Measurements from ENCODE around the gene STRN. TPM values are rescaled to one million over a fixed set of nuclear protein-coding genes. Genes with fewer than 3 reads are reported as not detected.
"Not testable (repeated sequence)": the region's sequence is repeated elsewhere in the genome, so short reads cannot be mapped to it uniquely, and the experiment has no call there.

The STRN gene
- total and polyA plus RNA-seq, 2 of the 13 experiments (the other 11 are each of a cell fraction or from before 2014, with no cell fraction given) = 10.4 to 19.3 TPM

DNA sequence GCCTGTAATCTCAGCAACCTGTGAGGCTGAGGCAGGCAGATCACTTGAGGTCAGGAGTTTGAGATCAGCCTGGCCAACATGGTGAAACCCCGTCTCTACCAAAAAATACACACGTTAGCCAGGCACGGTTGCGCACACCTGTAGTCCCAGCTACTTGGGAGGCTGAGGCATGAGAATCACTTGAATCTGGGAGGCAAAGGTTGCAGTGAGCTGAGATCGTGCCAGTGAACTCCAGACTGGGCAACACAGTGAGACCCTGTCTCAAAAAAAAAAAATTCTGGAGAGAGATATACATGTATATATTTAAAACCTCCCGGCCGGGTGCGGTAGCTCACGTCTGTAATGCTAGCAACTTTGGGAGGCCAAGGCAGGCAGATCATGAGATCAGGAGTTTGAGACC is 33.1 kb upstream of the STRN start:
- peaks cover 8 to 36% of the 10 kb centered on the region in 2 experiments for H3K36me3 ChIP-seq (replicated peaks in 1 of 2; ENCODE audit: control insufficient read depth in 1 of 2, insufficient read depth in 2 of 2, low read length in 2 of 2)
- FAIRE-seq; H4K20me1 ChIP-seq (ENCODE audit: insufficient read depth, low read length); DNase-seq (ENCODE audit: low spot score); CTCF ChIA-PET (ENCODE audit: low intra/inter-chr PET ratio, low total read pairs); H3K9me3 ChIP-seq (ENCODE audit: low read length); H3K27me3 ChIP-seq (ENCODE audit: control insufficient read depth in 1 of 2, insufficient read depth in 2 of 2, low read length in 2 of 2); POLR2A ChIA-PET; H2AFZ ChIP-seq (ENCODE audit: low read length); H3K4me3 ChIP-seq (replicated peaks in 1 of 3; ENCODE audit: insufficient read depth in 1 of 3, low read depth in 2 of 3, low read length in 3 of 3); H3K79me2 ChIP-seq (ENCODE audit: insufficient read depth, low read length); H3K4me1 ChIP-seq (ENCODE audit: insufficient read depth, low read length); H3K9ac ChIP-seq (ENCODE audit: insufficient read depth, low read depth, low read length); H3K4me2 ChIP-seq (ENCODE audit: low read depth, low read length); intact Hi-C loops (cut with micrococcal nuclease; ENCODE audit: unreplicated experiment); ATAC-seq; H3K27ac ChIP-seq (ENCODE audit: extremely low read length, insufficient read depth, low read length); BruUV-seq (replicated peaks); in situ Hi-C loops (cut with HindIII; ENCODE audit: extremely low pct_ligation_motif_present, low pct_unique_long_range_greater_than_20kb): not testable (repeated sequence)
- 95% methylated on average over 9 of the region's 9 CpGs for WGBS (ENCODE audit: low lambda C conversion rate)
- peak; percentile 64 for TF ChIP-seq ZNF121 (CRISPR knock-in tag; IDR thresholded peaks at IDR 0.05)

DNA sequence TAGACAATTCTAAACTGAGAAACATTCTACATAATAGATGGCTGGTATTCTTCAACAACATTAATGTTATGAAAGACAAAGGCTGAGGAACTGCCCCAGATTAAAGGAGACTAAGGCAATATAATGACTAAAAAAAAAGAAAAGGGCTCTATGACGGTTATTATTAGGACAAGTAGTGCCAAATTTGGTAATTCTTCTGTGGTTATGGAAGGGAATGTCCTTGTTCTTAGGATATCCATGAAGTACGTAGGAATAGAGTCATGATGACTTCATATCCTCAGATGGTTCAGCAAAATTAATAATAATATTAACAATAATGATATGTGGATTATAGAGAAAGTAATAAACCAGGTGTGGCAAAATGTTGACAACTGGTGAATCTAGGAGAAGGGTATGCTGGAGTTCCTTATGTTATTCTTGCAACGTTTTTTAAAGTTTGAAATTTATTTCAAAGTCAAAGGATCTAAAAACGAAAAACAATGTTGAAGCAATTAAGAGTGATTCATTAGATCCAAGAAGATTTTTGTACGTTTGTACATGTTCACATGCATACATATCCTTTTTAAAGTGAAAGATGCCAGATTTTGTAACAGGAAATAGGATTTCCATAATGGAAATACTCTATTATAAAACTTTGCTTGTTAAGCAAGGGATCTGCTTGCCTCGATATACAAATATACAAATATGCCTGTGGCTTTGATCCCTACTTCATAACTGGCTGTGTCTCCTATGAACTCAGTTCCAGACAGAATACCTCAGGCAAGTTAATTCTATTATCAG is 27.7 kb upstream of the STRN start:
- Histone ChIP-seq H3K27ac (ENCODE audit: extremely low read length, insufficient read depth, low read length) (no peak overlapping the region), H3K9me3 (ENCODE audit: low read length) (no peaks in the 10 kb centered on the region), H3K36me3 (replicated peaks in 1 of 2; ENCODE audit: control insufficient read depth in 1 of 2, insufficient read depth in 2 of 2, low read length in 2 of 2) (no peaks in the 10 kb centered on the region; a peak in 1 of 5 replicates), H4K20me1 (ENCODE audit: insufficient read depth, low read length) (no peaks in the 10 kb centered on the region), H2AFZ (ENCODE audit: low read length) (no peak overlapping the region), H3K4me2 (ENCODE audit: low read depth, low read length) (no peak overlapping the region), H3K79me2 (ENCODE audit: insufficient read depth, low read length) (no peaks in the 10 kb centered on the region), H3K4me1 (ENCODE audit: insufficient read depth, low read length) (no peaks in the 10 kb centered on the region), H3K27me3 (ENCODE audit: control insufficient read depth in 1 of 2, insufficient read depth in 2 of 2, low read length in 2 of 2) (no peaks in the 10 kb centered on the region), H3K9ac (ENCODE audit: insufficient read depth, low read depth, low read length) (no peak overlapping the region), H3K4me3 (replicated peaks in 1 of 3; ENCODE audit: insufficient read depth in 1 of 3, low read depth in 2 of 3, low read length in 3 of 3) (no peak overlapping the region)
- no TSS peak for BruUV-seq (replicated peaks)
- intact Hi-C loops (cut with micrococcal nuclease; ENCODE audit: unreplicated experiment) = no loop called here
- ChIA-PET CTCF (ENCODE audit: low intra/inter-chr PET ratio, low total read pairs) (no interaction called here), POLR2A (no interaction called here)
- WGBS (ENCODE audit: low lambda C conversion rate) = 91% methylated on average over 6 of the region's 6 CpGs
- in situ Hi-C loops (cut with HindIII; ENCODE audit: extremely low pct_ligation_motif_present, low pct_unique_long_range_greater_than_20kb) = no loop called here
- FAIRE-seq (no peak), DNase-seq (ENCODE audit: low spot score) (no peak), ATAC-seq (no peak)
- no peak for TF ChIP-seq NCOR1 (IDR thresholded peaks at IDR 0.05; ENCODE audit: borderline replicate concordance, low read length)
- no peak for TF ChIP-seq NR2F2 (IDR thresholded peaks at IDR 0.05; ENCODE audit: borderline replicate concordance, low read depth)
- no peak for TF ChIP-seq ZNF124 (CRISPR knock-in tag; IDR thresholded peaks at IDR 0.05)
- TF ChIP-seq, protein P1, sequence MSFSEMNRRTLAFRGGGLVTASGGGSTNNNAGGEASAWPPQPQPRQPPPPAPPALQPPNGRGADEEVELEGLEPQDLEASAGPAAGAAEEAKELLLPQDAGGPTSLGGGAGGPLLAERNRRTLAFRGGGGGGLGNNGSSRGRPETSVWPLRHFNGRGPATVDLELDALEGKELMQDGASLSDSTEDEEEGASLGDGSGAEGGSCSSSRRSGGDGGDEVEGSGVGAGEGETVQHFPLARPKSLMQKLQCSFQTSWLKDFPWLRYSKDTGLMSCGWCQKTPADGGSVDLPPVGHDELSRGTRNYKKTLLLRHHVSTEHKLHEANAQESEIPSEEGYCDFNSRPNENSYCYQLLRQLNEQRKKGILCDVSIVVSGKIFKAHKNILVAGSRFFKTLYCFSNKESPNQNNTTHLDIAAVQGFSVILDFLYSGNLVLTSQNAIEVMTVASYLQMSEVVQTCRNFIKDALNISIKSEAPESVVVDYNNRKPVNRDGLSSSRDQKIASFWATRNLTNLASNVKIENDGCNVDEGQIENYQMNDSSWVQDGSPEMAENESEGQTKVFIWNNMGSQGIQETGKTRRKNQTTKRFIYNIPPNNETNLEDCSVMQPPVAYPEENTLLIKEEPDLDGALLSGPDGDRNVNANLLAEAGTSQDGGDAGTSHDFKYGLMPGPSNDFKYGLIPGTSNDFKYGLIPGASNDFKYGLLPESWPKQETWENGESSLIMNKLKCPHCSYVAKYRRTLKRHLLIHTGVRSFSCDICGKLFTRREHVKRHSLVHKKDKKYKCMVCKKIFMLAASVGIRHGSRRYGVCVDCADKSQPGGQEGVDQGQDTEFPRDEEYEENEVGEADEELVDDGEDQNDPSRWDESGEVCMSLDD (CRISPR knock-in tag; IDR thresholded peaks at IDR 0.05; ENCODE audit: borderline replicate concordance) = no peak
- no peak for TF ChIP-seq NFIC (IDR thresholded peaks at IDR 0.05; ENCODE audit: low read length)
- TF ChIP-seq ZNF263 (CRISPR knock-in tag; IDR thresholded peaks at IDR 0.05) = no peak
- TF ChIP-seq, protein P2, sequence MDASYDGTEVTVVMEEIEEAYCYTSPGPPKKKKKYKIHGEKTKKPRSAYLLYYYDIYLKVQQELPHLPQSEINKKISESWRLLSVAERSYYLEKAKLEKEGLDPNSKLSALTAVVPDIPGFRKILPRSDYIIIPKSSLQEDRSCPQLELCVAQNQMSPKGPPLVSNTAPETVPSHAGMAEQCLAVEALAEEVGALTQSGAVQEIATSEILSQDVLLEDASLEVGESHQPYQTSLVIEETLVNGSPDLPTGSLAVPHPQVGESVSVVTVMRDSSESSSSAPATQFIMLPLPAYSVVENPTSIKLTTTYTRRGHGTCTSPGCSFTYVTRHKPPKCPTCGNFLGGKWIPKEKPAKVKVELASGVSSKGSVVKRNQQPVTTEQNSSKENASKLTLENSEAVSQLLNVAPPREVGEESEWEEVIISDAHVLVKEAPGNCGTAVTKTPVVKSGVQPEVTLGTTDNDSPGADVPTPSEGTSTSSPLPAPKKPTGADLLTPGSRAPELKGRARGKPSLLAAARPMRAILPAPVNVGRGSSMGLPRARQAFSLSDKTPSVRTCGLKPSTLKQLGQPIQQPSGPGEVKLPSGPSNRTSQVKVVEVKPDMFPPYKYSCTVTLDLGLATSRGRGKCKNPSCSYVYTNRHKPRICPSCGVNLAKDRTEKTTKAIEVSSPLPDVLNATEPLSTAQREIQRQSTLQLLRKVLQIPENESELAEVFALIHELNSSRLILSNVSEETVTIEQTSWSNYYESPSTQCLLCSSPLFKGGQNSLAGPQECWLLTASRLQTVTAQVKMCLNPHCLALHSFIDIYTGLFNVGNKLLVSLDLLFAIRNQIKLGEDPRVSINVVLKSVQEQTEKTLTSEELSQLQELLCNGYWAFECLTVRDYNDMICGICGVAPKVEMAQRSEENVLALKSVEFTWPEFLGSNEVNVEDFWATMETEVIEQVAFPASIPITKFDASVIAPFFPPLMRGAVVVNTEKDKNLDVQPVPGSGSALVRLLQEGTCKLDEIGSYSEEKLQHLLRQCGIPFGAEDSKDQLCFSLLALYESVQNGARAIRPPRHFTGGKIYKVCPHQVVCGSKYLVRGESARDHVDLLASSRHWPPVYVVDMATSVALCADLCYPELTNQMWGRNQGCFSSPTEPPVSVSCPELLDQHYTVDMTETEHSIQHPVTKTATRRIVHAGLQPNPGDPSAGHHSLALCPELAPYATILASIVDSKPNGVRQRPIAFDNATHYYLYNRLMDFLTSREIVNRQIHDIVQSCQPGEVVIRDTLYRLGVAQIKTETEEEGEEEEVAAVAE (CRISPR knock-in tag; IDR thresholded peaks at IDR 0.05; ENCODE audit: borderline replicate concordance) = no peak
- TF ChIP-seq, protein P3, sequence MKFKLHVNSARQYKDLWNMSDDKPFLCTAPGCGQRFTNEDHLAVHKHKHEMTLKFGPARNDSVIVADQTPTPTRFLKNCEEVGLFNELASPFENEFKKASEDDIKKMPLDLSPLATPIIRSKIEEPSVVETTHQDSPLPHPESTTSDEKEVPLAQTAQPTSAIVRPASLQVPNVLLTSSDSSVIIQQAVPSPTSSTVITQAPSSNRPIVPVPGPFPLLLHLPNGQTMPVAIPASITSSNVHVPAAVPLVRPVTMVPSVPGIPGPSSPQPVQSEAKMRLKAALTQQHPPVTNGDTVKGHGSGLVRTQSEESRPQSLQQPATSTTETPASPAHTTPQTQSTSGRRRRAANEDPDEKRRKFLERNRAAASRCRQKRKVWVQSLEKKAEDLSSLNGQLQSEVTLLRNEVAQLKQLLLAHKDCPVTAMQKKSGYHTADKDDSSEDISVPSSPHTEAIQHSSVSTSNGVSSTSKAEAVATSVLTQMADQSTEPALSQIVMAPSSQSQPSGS (CRISPR knock-in tag; IDR thresholded peaks at IDR 0.05) = no peak
